ENCODE data around the gene GGNBP2. TPM values are rescaled to one million over a fixed set of nuclear protein-coding genes. Genes with fewer than 3 reads are reported as not detected.
A peak's percentile ranks its signal among the peaks of the same experiment; 100 is the strongest.
"Not testable (repeated sequence)": the region's sequence is repeated elsewhere in the genome, so short reads cannot be mapped to it uniquely, and the experiment has no call there.

Gene GGNBP2
- polyA plus RNA-seq, 3 donors = 76.7 to 95.9 (median 91.3) TPM

- no peak for DNase-seq (ENCODE audit: extremely low read depth in 1 of 11, low read depth in 9 of 11, low spot score in 4 of 11)
Observed at GRCh38 chr17:36593656-36594316, 49.1 kb downstream of the GGNBP2 start.

GRCh38 chr17:36594626-36595401 is 50.1 kb downstream of the GGNBP2 start:
- no peak for DNase-seq (ENCODE audit: extremely low read depth in 1 of 11, low read depth in 9 of 11, low spot score in 4 of 11)

GRCh38 chr17:36597226-36597625 is 52.5 kb downstream of the GGNBP2 start:
- DNase-seq (ENCODE audit: extremely low read depth in 1 of 11, low read depth in 9 of 11, low spot score in 4 of 11) = no peak

- no peak for DNase-seq (ENCODE audit: extremely low read depth in 1 of 11, low read depth in 9 of 11, low spot score in 4 of 11)
Observed at GRCh38 chr17:36597866-36598777, 53.4 kb downstream of the GGNBP2 start.

- no peak for DNase-seq (ENCODE audit: extremely low read depth in 1 of 11, low read depth in 9 of 11, low spot score in 4 of 11)
Observed at GRCh38 chr17:36598951-36599401, 54.3 kb downstream of the GGNBP2 start.

- no peak for DNase-seq (ENCODE audit: extremely low read depth in 1 of 11, low read depth in 9 of 11, low spot score in 4 of 11)
Observed at GRCh38 chr17:36599546-36600250, 55.0 kb downstream of the GGNBP2 start.

GRCh38 chr17:36600465-36600864 is 55.7 kb downstream of the GGNBP2 start:
- no peak for DNase-seq (ENCODE audit: extremely low read depth in 1 of 11, low read depth in 9 of 11, low spot score in 4 of 11)

GRCh38 chr17:36600936-36601302 is 56.2 kb downstream of the GGNBP2 start:
- DNase-seq (ENCODE audit: extremely low read depth in 1 of 11, low read depth in 9 of 11, low spot score in 4 of 11) = no peak

GRCh38 chr17:36601303-36602029 is 56.7 kb downstream of the GGNBP2 start, which contains the start of gene MRM1:
Gene MRM1, plus strand, starts transcription at chr17:36601583. Its CDS starts 228 bp downstream, at chr17:36601811.
- DNase-seq (ENCODE audit: extremely low read depth in 1 of 11, low read depth in 9 of 11, low spot score in 4 of 11) = peak; percentile 66 to 89 (median 85)

GRCh38 chr17:36602030-36602748 is 57.5 kb downstream of the GGNBP2 start:
- DNase-seq (ENCODE audit: extremely low read depth in 1 of 11, low read depth in 9 of 11, low spot score in 4 of 11) = no peak

GRCh38 chr17:36602924-36603384 is 58.2 kb downstream of the GGNBP2 start:
- peak in 2 of 11 donors; percentile 30 to 56 for DNase-seq (ENCODE audit: extremely low read depth in 1 of 11, low read depth in 9 of 11, low spot score in 4 of 11)

- not testable (repeated sequence) for DNase-seq (ENCODE audit: extremely low read depth in 1 of 11, low read depth in 9 of 11, low spot score in 4 of 11)
Observed at GRCh38 chr17:36605028-36605427, 60.3 kb downstream of the GGNBP2 start.

- no peak for DNase-seq (ENCODE audit: extremely low read depth in 1 of 11, low read depth in 9 of 11, low spot score in 4 of 11)
Observed at GRCh38 chr17:36608280-36608679, 63.6 kb downstream of the GGNBP2 start.

- DNase-seq (ENCODE audit: extremely low read depth in 1 of 11, low read depth in 9 of 11, low spot score in 4 of 11) = peak in 1 of 11 donors; percentile 62
Observed at GRCh38 chr17:36608794-36609497, 64.2 kb downstream of the GGNBP2 start.

GRCh38 chr17:36609498-36609862 is 64.8 kb downstream of the GGNBP2 start:
- no peak for DNase-seq (ENCODE audit: extremely low read depth in 1 of 11, low read depth in 9 of 11, low spot score in 4 of 11)

- DNase-seq (ENCODE audit: extremely low read depth in 1 of 11, low read depth in 9 of 11, low spot score in 4 of 11) = no peak
Observed at GRCh38 chr17:36610474-36610873, 65.8 kb downstream of the GGNBP2 start.
